NCI-H2196 (cell line): ENCODE measurements around the gene METTL27.
"Not testable (repeated sequence)": the region's sequence is repeated elsewhere in the genome, so short reads cannot be mapped to it uniquely, and the experiment has no call there.

ENCODE experiments used
- DNase-seq: peaks from one replicate; lab custom pipeline; 2025; ENCODE audit not compliant: unreplicated experiment; lab: John Stamatoyannopoulos, UW

The METTL27 gene, protein sequence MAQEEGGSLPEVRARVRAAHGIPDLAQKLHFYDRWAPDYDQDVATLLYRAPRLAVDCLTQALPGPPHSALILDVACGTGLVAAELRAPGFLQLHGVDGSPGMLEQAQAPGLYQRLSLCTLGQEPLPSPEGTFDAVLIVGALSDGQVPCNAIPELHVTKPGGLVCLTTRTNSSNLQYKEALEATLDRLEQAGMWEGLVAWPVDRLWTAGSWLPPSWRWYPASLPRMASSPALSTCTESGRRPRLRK

DNA sequence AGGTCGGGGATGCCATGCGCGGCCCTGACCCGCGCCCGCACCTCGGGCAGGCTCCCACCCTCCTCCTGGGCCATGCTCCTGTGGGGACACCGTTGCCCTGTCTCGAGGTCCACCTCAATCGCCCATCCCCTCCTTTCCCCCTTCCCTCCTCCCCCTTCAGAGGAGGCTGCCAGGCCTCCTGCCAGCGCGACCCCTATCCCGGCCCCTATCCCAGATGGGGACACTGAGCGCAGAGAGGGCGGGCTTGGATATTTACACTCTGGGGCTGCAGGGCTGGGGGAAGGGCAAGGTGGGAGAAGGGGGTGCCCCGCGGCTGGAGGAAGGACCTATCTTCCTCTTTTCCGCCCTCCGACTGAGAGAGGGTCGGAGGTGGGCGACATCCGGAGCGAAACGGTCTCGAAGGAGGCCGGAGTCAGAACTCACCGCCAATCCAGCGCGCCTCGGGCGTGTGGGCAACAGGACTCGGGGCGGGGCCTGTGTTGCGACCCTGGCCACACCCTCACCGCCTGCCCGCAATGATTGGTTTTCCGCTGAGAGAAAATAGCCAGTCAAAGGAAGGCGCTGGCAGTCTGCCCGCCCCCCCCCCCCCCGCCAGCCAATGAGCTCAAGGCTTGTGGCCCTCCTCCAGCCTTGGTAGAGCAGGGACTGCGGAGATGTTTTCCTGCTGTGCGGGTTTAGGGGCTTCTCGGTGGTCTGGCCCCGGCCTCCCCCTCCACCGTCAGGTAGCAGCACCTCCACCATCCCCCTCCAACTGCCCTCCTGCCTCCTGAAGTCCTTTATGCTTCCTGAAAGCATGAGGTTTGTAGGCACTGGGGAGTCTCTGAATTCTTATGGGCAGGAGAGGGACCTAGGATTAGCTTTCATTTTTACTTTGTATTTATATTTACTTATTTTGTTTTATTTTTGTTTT, at the start of gene METTL27:
METTL27 (minus strand) TSS at position 450 of the 910 bp plus-strand sequence; CDS start at position 74, 376 bp downstream.
- peak; percentile 93 for DNase-seq

DNA sequence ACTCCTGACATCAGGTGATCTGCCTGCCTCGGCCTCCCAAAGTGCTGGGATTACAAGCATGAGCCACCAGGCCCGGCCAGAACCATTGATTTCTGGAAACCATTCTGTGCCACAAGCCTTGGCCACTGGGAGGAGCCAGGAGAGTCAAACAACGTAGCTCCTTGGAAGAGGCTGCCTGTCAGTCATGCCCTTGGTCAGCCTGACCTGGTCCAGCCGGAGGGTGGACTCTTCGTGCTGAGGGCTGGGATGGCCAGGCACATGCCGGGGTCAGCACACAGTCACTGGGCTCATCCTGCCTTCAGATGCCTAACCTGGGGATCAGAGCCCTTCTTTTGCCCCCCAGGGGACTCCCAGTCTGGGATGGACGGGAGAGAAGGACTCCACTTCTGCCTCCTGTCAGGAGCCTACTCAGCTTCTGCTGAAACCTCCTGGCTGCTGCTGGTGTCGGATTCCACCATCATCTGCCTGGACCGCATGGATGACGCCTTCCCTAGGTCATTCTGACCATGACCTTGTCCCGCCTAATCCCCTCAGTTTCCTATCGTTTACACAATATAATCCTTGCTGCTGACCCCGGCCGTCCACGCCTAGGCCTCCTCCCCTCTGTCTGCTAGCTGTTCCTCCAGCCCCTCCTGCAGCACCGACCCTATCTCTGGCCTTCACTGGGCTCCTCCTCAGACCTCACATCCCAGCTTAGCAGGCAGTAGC, 49.0 kb upstream of the METTL27 start:
- no peak for DNase-seq

DNA sequence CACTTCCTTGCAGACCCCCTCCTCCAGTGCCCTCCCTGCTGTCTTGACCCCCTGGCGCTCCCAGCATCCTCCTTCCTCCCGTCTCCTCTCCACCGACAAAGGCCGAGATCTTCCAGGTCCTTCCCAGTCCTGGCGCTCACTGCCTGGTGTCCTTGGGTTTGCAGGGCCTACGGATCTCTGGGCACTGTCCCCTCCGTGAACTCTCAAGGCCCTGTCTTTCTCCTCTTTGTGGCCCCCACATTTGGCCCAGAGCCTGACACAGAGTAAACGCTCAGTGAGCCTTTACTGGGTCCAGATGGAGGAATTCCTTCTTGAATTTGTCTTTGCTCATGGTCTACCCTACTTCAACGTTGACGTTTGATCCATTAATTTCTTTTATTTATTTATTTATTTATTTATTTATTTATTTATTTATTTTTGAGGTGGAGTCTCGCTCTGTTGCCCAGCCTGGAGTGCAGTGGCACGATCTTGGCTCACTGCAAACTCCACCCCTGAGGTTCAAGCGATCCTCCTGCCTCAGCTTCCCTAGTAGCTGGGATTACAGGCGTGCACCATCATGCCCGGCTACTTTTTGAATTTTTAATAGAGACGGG, 48.3 kb upstream of the METTL27 start:
- no peak for DNase-seq

DNA sequence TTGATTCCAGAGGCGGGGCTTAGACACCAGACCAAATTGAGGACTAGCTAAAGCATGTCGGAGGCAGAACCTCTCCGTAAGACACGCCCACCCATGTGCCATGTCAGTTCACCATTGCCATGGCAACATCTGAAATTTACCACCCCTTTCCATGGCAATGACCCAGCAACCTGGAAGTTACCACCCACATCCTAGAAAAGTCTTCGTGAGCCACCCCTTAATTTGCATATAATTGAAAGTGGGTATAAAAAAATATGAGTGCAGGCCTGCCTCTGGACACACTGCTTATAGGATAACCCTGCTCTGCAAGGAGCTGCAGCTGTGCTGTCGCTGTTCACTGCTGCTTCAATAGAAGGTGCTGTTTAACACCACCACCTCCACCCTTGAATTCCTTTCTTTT, 46.6 kb upstream of the METTL27 start:
- no peak for DNase-seq

DNA sequence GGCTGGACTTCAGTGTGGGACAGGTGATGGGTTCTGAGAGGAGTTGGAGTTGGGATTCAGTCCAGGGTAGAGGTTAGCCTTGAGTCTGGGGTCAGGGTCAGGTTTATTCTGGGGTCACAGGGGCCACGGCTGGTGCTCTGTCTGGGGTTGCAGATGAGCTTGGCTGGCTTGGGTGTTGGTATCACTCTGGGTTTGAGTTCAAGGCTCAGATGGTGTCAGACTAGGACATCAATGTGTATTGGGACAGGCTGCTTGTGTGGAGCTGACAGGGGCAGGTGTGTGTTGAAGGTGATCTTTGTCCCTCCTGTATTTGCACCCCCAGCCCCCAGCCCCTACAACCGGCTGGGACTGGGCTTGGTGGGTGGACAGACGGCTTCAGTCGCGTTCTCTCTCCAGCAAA, 45.4 kb upstream of the METTL27 start:
- no peak for DNase-seq

DNA sequence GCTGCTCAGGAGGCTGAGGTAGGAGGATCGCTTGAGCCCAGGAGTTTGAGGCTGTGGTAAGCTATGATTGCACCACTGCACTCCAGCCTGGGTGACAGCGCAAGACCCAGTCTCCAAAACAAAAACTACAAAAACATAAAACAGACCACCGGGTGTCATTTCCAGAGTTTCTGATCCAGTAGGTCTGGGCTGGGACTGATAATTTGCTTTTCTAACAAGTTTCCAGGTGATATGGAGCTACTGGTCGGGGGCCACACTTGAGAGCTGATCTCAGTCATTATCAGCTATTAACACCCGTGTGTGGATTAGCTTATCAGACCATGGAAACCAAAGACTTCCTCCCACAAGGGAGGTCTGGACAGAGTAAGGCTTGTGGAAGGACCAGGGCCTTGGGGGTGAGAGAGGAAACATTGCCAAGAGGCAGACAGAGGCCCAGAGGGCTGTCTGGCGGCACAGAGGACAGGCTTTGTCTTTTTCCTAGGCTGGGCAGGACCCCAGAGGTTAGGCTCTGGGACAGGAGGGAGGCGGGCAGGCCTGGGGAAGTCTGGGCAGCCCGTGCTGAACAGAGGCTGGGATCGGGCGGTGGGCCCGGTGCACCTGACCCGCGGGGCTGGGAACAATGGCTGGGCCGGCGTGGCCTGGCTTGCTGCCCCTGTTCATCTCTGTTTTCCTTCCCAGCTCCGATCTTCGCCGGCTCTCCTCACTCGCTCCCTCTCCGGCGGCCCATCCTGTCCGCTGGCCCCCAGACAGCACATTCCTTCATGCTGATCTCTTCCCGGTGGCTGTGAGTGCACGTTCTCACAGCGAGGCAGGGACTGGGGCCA, 43.9 kb upstream of the METTL27 start:
- no peak for DNase-seq

DNA sequence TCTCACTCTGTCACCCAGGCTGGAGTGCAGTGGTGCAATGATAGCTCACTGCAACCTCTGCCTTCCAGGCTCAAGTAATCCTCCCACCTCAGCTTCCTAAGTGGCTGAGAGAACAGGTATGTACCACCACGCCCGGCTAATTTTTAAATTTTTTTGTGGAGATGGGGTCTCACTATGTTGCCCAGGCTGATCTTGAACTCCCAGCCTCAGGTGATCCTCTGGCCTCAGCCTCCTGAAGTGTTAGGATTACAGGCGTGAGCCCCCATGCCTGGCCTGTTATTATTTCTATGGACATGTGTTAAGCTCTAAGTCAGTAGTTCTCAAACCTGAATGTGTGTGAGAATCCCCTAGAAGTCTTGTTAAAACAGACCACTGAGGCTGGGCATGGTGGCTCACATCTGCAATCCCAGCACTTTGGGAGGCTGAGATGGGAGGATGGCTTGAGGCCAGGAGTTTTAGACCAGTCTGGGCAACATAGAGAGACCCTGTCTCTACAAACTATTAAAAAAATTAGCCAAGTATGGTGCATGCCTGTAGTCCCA, 43.2 kb upstream of the METTL27 start:
- no peak for DNase-seq

DNA sequence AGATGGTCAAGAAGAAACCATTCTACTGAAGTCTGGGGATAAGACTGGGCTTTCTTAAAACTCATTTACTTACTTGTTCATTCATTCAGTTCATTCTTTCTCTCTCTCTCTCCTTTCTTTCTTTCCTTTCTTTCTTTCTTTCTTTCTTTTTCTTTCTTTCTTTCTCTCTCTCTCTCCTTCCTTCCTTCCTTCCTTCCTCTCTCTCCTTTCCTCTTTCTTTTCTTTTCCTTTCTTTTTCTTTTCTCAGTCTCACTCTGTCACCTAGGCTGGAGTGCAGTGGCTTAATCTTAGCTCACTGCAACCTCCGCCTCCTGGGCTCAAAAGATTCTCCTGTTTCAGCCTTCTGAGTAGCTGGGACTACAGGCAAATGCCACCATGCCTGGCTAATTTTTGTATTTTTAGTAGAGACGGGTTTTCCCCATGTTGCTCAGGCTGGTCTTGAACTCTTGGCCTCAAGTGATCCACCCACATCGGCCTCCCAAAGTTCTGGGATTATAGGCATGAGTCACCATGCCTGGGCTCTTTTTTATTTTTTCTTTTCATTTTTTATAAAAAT, 42.6 kb upstream of the METTL27 start:
- not testable (repeated sequence) for DNase-seq

DNA sequence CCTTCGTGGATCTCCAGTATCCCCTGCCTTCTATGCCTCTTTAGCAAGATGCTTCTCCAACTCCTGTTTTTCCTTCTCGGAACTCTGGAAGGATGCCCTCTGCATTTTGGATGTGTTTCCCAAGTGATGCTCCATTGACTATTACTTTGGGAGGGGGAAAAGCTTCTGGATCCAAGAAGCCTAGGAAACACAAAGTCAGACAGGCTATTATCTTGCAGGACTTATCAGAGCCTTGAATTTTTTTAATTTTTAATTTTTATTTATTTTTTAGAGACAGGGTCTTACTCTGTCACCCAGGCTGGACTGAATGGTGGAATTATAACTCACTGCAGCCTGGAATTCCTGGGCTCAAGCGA, 39.7 kb upstream of the METTL27 start:
- DNase-seq: no peak

DNA sequence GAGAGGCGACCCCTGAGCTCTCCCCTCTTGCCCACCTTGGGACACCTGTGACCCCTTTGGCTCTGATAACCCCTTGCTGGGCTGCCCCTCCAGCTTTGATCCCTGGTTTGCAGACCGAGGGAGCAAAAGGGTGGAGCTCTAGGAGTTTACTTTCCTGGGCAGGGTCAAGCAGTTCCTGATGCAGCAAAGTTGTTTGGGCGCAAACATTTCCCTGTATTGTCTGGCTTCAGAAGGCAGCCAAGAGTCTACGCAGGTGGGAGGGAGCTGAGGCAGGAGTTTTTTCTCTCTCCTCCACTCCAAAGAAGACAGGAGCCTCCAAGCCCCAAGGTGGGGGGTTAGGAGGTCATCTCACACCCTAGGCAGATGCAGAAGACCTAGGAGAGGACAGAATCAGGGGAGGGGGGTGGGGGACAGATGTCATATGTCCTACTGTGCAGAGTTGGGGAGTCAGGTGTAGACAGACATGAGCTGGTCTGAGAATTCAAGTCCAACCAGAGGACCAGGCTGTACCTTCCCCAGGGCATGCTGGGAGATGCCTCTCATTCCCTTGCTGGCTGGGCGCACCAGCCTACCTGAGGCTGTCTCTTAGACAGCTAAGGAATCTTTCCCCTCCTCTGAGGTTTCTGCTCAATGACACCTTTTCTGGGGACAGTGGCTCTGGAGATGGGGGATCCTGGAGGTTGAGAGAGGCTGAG, 39.2 kb upstream of the METTL27 start:
- no peak for DNase-seq

DNA sequence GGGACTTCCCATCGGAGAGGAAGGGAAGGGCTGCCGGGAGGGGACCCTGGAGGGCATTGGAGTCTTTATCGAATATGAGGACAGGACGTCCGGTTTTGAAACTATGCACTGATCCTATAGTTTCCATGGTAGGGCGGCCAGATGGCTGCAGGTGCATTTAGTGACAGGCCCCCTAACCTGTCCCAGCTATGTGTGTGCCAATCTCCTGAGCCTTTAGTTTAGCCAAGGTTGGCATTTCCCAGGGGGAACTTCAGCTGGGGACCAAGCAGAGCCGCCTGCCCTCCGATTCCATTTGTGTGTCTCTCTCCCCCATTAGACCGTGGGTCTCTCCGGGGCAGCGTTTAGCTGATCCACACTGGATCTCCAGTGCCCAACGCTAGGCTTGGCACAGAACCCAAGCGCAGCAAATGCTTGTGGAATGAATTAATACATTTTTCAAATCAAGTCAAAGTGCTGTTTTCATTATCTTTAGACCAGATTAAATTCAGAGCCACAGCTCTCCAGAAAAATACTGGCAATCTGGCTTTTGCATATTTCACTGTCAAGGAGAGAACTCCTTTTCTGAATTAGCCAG, 38.5 kb upstream of the METTL27 start:
- DNase-seq: no peak

DNA sequence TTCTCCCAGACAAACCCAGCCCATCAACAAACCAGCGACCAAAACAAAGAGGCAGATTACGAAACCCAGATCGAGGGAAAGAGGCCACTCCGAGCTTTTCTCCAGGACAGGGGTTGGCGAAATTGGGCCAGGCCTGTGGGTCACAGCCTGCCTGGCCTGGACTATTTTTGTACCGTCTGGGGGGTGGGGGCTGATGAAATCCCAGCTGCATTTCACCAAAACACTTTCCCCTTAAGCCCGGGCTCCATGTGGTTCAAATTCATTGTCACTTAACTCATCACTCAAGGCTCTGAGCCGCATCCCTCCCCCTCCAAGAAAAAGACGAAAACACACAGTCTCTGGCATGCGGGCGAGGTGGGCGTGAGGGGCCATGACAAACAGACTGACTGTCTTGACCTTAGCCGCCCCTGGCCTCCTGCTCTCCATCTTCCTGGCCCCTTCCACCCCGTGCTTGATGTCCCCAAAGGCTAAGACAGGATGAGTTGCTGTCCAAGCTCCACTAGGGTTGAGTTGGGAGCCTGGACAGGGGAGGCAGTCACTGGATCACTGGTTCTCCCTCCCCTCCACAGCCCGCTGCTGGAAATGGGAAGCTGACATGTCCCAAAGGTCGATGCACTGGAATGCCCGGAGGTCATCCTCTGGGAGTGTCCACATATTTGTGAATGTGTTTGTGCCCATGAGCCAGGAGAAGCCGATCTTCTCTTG, 37.8 kb upstream of the METTL27 start:
- DNase-seq: no peak

DNA sequence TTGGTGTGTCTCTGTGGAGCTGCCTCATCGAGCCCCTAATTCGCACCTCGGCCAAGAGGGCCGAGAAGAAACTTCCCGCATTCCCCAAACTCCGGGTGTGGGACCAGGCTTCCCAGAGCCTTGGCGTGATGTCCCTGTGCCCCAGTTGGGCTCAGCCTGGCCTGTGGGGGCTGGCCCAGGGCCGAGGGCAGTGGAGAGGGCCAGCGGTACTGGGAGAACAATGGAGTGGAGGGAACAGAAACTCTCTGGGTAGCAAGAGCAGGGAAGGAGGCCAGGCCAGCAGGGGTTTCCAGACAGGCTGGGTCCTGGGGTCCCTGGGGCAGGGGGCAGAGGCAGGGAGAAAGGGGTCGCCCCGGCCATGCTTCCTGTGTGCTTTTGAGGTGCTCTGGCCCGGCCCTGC, 34.7 kb upstream of the METTL27 start:
- DNase-seq: no peak

DNA sequence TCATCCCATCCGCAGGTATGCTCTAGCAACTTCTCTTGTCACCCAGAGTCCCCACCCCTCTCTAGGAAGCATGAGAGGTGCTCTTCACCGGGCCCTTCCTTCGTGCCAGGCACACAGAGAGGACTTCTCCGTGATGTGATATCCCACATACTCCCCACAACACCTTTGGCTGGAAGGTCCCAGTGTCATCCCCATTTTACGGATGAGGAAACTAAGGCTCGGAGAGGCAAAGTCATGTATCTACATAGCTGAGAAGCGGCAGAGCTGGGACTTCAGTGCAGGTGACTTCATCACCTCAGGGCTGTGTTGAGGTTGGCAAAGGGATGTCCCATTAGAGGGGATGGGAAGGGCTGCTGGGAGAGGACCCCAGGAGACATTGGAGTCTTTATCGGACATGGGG, 34.0 kb upstream of the METTL27 start:
- no peak for DNase-seq

DNA sequence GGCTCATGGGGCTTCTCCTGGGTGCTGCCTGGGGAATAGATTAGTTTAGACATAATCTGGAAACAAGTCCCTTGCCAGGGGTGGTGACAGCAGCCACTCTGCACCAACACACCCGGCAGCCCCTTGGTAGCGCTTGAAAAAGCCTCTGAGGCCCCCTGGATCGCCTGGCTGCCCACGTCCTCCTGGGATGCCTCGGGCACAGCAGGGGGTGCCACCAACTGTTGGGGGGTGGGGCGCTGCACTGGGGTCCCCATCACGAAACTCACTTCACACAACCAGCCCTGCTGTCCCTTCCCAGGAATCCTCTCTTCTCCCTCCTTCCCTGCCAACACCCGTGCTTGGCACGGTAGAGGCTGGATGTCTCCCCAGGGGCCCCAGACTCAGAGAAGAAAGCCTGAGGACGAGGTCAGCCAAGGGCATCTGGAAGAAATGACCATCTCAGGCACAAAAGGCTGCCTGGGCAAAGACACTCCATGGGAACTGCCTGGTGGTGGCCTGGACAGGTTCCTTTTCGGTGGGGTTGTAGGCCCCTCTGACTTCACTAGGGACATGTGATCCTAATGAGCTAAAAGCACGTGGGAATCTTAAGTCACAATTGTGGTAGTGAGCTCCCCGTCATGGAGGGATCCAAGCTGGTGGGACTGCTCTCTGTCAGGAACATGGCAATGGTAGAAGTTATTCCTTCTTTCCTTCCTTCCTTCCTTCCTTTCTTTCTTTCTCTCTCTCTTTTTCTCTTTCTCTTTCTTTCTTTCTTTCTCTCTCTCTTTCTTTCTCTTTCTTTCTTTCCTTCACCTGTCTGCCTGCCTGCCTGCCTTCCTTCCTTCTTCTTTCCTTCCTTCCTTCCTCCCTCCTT, 30.0 kb upstream of the METTL27 start:
- no peak for DNase-seq

DNA sequence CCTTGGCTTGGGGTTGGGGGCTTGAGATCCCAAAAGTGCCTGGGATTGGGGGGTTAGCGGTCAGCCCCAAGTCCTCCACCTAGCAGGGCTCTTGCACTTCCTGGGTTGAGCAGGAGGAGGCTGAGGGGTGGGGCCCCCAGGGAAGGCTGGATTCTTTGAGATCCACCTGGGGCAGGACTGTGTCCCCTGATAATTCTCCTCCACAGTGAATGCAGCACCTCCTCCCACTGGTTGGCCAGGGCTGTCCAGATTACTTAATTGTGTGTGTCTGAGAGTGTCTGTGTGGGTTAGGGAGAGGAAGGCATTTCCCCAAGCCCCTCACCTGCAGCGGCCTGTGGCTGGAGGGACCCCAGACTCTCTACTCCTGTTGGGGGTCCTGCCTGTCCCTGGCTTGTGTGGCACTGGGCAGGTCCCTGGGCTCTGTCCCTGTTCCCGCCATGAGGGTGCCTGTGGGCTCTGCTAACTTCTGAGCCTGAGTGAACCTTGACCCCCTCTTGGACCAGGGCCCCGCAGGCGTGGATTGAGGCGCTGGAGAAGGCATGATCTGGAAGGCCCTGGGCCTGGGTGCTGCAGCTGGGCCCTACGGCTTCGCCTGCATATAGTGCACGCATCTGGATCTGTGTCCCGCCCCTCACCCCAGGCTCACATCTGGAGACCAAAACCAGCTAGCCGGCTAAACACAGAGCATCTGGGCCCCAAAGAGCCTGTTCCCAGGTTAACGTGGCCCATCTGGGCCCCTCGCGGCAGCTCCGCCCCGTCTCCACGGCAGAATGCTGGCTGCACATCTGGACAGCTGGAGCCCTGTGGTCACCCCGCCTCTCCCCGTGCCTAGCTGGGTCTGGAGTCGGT, 29.1 kb upstream of the METTL27 start:
- DNase-seq: no peak

DNA sequence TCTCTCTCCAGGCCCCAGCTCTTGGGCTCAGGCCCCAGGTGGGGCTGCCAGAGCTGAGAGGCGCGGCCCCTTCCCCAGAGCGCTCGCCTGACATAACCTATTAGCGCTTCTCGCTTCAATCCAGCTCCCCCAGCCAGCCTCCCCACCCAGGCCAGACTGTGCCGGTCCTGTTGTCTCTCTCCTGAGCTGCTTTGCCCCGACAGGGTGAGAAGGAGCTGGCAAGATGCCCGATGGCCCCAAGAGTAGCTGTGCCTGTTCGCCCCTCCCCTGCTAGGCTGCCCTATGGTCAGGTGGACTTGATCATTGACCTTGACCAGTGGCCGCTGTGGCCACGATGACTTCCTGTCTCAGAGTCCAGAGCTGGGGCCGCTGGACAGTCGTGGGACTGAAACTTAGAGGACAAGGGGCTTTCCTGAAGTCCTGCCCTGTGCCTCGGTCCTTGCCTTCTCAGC, 27.8 kb upstream of the METTL27 start:
- DNase-seq: no peak
